ENCODE data around the gene MCOLN1.

The MCOLN1 gene

DNA sequence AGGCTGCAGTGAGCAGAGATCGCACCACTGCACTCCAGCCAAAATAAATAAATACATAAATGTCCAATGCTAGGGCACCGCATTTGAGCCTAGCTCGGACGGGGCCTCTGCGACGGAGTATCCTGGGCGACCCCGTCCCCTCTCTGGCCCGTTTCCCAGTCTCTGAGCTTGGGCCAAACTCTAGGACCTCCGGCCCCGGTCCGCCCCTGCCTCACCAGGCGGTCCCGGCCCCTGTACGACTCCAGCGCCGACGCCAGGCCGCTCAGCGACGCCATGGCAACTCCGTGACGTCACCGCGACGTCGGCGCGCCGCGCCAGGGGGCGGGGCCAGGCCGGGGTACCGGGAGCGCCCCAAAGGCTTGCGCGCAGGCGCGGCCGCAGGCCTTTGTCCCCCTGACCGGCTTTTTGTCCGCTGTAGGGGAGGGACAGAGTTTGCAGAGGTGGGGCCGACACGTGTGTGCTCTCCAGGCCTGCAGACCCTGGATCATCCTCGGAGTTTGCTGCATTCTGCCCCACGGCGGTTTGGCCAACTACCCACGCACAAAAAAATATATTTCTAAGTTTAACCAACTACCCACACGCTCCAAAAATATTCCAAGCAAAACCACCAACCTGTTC is 33.6 kb upstream of the MCOLN1 start, which contains the start of gene PEX11G:
Gene PEX11G, minus strand, starts transcription at position 300 of the 618 bp plus-strand sequence. Its CDS starts 25 bp downstream, at position 275.
- Histone ChIP-seq H4K12ac (ENCODE audit: low read depth, low read length) (peak within 1 kb of the TSS; percentile 94), H3K4me1 (ENCODE audit: control insufficient read depth in 1 of 2, insufficient read depth in 2 of 2, low read length in 2 of 2) (peaks cover 6 to 10% of the 10 kb centered on the region in 2 experiments), H3K4me3 (ENCODE audit: low read depth, low read length) (peak within 1 kb of the TSS; percentile 66), H3K14ac (ENCODE audit: low read length) (peak within 1 kb of the TSS; percentile 94), H3K4ac (ENCODE audit: low read depth, low read length) (peak within 1 kb of the TSS; percentile 84), H3K27me3 (ENCODE audit: insufficient read depth, low read length) (no peaks in the 10 kb centered on the region), H3K9me3 (ENCODE audit: insufficient read depth, low read depth, low read length) (no peaks in the 10 kb centered on the region), H2BK120ac (ENCODE audit: insufficient read depth, low read length, poor library complexity) (peak within 1 kb of the TSS; percentile 61), H3K27ac (ENCODE audit: low read depth, low read length) (peak within 1 kb of the TSS; percentile 54), H3K36me3 (ENCODE audit: control insufficient read depth in 1 of 2, insufficient read depth in 2 of 2, low read length in 2 of 2) (no peaks in the 10 kb centered on the region), H3K23ac (ENCODE audit: low read length) (no peak within 1 kb of the TSS), H3K18ac (ENCODE audit: low read length) (peak within 1 kb of the TSS; percentile 95), H2AFZ (ENCODE audit: insufficient read depth, low read length, poor library complexity) (peak within 1 kb of the TSS; percentile 94), H2BK5ac (ENCODE audit: low read depth, low read length, poor library complexity) (peak within 1 kb of the TSS; percentile 64), H3K9ac (ENCODE audit: low read length) (no peak within 1 kb of the TSS), H2BK12ac (ENCODE audit: low read length) (peak within 1 kb of the TSS; percentile 66), H3K4me2 (ENCODE audit: low read length) (peak within 1 kb of the TSS; percentile 75), H3K79me2 (ENCODE audit: control insufficient read depth, insufficient read depth, low read length, poor library complexity) (peaks cover 2% of the 10 kb centered on the region), H2AK5ac (ENCODE audit: low read length) (peak within 1 kb of the TSS; percentile 9), H4K91ac (ENCODE audit: low read depth, low read length) (peak within 1 kb of the TSS; percentile 97), H3K79me1 (ENCODE audit: low read length) (peaks cover 11% of the 10 kb centered on the region), H4K8ac (ENCODE audit: low read depth, low read length) (peak within 1 kb of the TSS; percentile 96)
- WGBS (ENCODE audit: extremely low coverage, insufficient coverage, insufficient read length), result no CpG with 5 or more reads among the region's 49 CpGs
- peak; percentile 63 to 77 for DNase-seq

DNA sequence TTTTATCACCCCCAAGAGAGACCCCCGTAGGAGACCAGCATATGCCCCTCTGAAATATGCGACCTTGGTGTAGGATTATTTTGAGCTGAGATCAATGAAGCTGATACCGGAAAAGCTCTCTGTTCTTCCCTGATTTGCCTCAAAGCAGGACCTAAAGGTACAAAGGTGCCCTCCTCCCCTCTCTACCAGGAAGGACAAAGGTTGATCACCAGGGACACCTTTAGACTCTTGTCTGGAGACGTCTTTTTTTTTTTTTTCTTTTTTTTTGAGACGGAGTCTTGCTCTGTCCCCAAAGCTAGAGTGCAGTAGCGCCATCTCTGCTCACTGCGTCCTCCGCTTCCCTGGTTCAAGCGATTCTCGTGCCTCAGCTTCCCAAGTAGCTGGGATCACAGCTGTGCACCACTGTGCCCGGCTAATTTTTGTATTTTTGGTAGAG is 32.8 kb upstream of the MCOLN1 start:
- Histone ChIP-seq H3K18ac (ENCODE audit: low read length) (no peak overlapping the region), H3K4me1 (ENCODE audit: control insufficient read depth in 1 of 2, insufficient read depth in 2 of 2, low read length in 2 of 2) (peaks cover 6 to 14% of the 10 kb centered on the region in 2 experiments), H3K4ac (ENCODE audit: low read depth, low read length) (peak overlapping the region; percentile 9), H3K4me2 (ENCODE audit: low read length) (no peak overlapping the region), H2BK12ac (ENCODE audit: low read length) (peak overlapping the region; percentile 6), H3K27me3 (ENCODE audit: insufficient read depth, low read length) (no peaks in the 10 kb centered on the region), H3K4me3 (ENCODE audit: low read depth, low read length) (no peak overlapping the region), H3K79me2 (ENCODE audit: control insufficient read depth, insufficient read depth, low read length, poor library complexity) (peaks cover 2% of the 10 kb centered on the region), H4K12ac (ENCODE audit: low read depth, low read length) (peak overlapping the region; percentile 44), H3K23ac (ENCODE audit: low read length) (no peak overlapping the region), H4K8ac (ENCODE audit: low read depth, low read length) (peak overlapping the region; percentile 26), H2AFZ (ENCODE audit: insufficient read depth, low read length, poor library complexity) (peak overlapping the region; percentile 30), H4K91ac (ENCODE audit: low read depth, low read length) (peak overlapping the region; percentile 70), H3K9ac (ENCODE audit: low read length) (no peak overlapping the region), H3K36me3 (ENCODE audit: control insufficient read depth in 1 of 2, insufficient read depth in 2 of 2, low read length in 2 of 2) (no peaks in the 10 kb centered on the region), H3K14ac (ENCODE audit: low read length) (no peak overlapping the region), H2BK120ac (ENCODE audit: insufficient read depth, low read length, poor library complexity) (no peak overlapping the region), H3K27ac (ENCODE audit: low read depth, low read length) (no peak overlapping the region), H2AK5ac (ENCODE audit: low read length) (peak overlapping the region; percentile 9), H2BK5ac (ENCODE audit: low read depth, low read length, poor library complexity) (peak overlapping the region; percentile 12), H3K9me3 (ENCODE audit: insufficient read depth, low read depth, low read length) (no peaks in the 10 kb centered on the region), H3K79me1 (ENCODE audit: low read length) (peaks cover 11% of the 10 kb centered on the region)
- WGBS (ENCODE audit: extremely low coverage, insufficient coverage, insufficient read length), result no CpG with 5 or more reads among the region's 11 CpGs
- DNase-seq, result no peak

DNA sequence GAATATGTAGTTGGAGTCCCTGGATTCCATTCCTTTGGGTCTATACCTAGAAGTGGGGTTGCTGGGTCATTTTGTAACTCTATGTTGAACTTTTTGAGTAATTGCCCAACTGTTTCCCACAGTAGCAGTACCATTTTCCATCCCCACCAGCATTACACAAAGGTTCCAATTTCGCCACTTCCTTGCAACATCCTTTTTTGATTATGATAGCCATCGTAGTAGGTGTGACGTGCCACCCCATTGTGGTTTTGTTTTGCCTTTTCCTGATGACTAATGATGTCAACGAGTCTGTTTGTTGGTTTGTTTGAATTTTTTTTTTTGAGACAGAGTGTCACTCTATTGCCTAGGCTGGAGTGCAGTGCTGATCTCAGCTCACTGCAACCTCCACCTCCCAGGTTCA is 30.3 kb upstream of the MCOLN1 start:
- Histone ChIP-seq H4K91ac (ENCODE audit: low read depth, low read length) (no peak overlapping the region), H3K79me2 (ENCODE audit: control insufficient read depth, insufficient read depth, low read length, poor library complexity) (peaks cover 2% of the 10 kb centered on the region), H3K4me2 (ENCODE audit: low read length) (no peak overlapping the region), H4K12ac (ENCODE audit: low read depth, low read length) (no peak overlapping the region), H3K79me1 (ENCODE audit: low read length) (peaks cover 11% of the 10 kb centered on the region), H2AK5ac (ENCODE audit: low read length) (no peak overlapping the region), H3K4me1 (ENCODE audit: control insufficient read depth in 1 of 2, insufficient read depth in 2 of 2, low read length in 2 of 2) (peaks cover 6 to 14% of the 10 kb centered on the region in 2 experiments), H3K18ac (ENCODE audit: low read length) (no peak overlapping the region), H3K9me3 (ENCODE audit: insufficient read depth, low read depth, low read length) (no peaks in the 10 kb centered on the region), H3K14ac (ENCODE audit: low read length) (no peak overlapping the region), H3K23ac (ENCODE audit: low read length) (no peak overlapping the region), H3K27me3 (ENCODE audit: insufficient read depth, low read length) (no peaks in the 10 kb centered on the region), H3K4ac (ENCODE audit: low read depth, low read length) (no peak overlapping the region), H3K9ac (ENCODE audit: low read length) (no peak overlapping the region), H2BK12ac (ENCODE audit: low read length) (no peak overlapping the region), H2BK5ac (ENCODE audit: low read depth, low read length, poor library complexity) (no peak overlapping the region), H2BK120ac (ENCODE audit: insufficient read depth, low read length, poor library complexity) (no peak overlapping the region), H3K36me3 (ENCODE audit: control insufficient read depth in 1 of 2, insufficient read depth in 2 of 2, low read length in 2 of 2) (no peaks in the 10 kb centered on the region), H3K27ac (ENCODE audit: low read depth, low read length) (no peak overlapping the region), H4K8ac (ENCODE audit: low read depth, low read length) (no peak overlapping the region), H2AFZ (ENCODE audit: insufficient read depth, low read length, poor library complexity) (no peak overlapping the region), H3K4me3 (ENCODE audit: low read depth, low read length) (no peak overlapping the region)
- peak; percentile 44 to 79 for DNase-seq
- no CpG with 5 or more reads among the region's 4 CpGs for WGBS (ENCODE audit: extremely low coverage, insufficient coverage, insufficient read length)

DNA sequence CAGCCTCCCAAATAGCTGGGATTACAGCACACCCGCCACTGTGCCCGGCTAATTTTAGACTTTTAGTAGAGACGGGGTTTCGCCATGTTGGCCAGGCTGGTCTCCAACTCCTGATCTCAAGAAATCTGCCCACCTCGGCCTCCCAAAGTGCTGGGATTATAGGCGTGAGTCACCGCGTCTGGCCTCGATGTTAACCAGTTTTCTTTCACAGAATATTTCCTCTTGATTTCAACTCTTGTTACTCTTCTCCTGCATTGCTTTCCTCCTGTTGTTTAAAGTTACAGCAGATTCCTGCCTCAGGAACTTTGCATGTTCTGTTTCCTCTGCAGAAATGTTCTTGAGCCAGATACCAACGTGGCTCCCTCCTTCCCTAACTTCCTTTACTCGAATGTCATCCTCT is 29.9 kb upstream of the MCOLN1 start:
- H3K79me1 ChIP-seq (ENCODE audit: low read length), result peaks cover 11% of the 10 kb centered on the region
- no peak overlapping the region for H2BK120ac ChIP-seq (ENCODE audit: insufficient read depth, low read length, poor library complexity)
- H3K4me3 ChIP-seq (ENCODE audit: low read depth, low read length), result no peak overlapping the region
- no peak overlapping the region for H4K91ac ChIP-seq (ENCODE audit: low read depth, low read length)
- no peak overlapping the region for H2BK12ac ChIP-seq (ENCODE audit: low read length)
- no peak overlapping the region for H4K8ac ChIP-seq (ENCODE audit: low read depth, low read length)
- no peak overlapping the region for H3K14ac ChIP-seq (ENCODE audit: low read length)
- H3K9me3 ChIP-seq (ENCODE audit: insufficient read depth, low read depth, low read length), result no peaks in the 10 kb centered on the region
- no peak overlapping the region for H2AFZ ChIP-seq (ENCODE audit: insufficient read depth, low read length, poor library complexity)
- no peak overlapping the region for H3K4ac ChIP-seq (ENCODE audit: low read depth, low read length)
- H2AK5ac ChIP-seq (ENCODE audit: low read length), result no peak overlapping the region
- no CpG with 5 or more reads among the region's 11 CpGs for WGBS (ENCODE audit: extremely low coverage, insufficient coverage, insufficient read length)
- no peak overlapping the region for H3K9ac ChIP-seq (ENCODE audit: low read length)
- H2BK5ac ChIP-seq (ENCODE audit: low read depth, low read length, poor library complexity), result no peak overlapping the region
- peaks cover 2% of the 10 kb centered on the region for H3K79me2 ChIP-seq (ENCODE audit: control insufficient read depth, insufficient read depth, low read length, poor library complexity)
- H3K23ac ChIP-seq (ENCODE audit: low read length), result no peak overlapping the region
- H3K36me3 ChIP-seq (ENCODE audit: control insufficient read depth in 1 of 2, insufficient read depth in 2 of 2, low read length in 2 of 2), result no peaks in the 10 kb centered on the region
- no peak overlapping the region for H4K12ac ChIP-seq (ENCODE audit: low read depth, low read length)
- DNase-seq, result no peak
- H3K27me3 ChIP-seq (ENCODE audit: insufficient read depth, low read length), result no peaks in the 10 kb centered on the region
- H3K18ac ChIP-seq (ENCODE audit: low read length), result no peak overlapping the region
- H3K27ac ChIP-seq (ENCODE audit: low read depth, low read length), result no peak overlapping the region
- H3K4me2 ChIP-seq (ENCODE audit: low read length), result no peak overlapping the region
- peaks cover 6 to 14% of the 10 kb centered on the region in 2 experiments for H3K4me1 ChIP-seq (ENCODE audit: control insufficient read depth in 1 of 2, insufficient read depth in 2 of 2, low read length in 2 of 2)
